GM21367 (cell line): ENCODE data around the gene SCYGR2.

Experiments
- ATAC-seq: cut with Tn5 transposase; IDR thresholded peaks from one replicate; pipeline ENCODE4 v1.9.1; 2021; ENCODE audit not compliant: unreplicated experiment

SCYGR2 gene

GRCh38 chr2:227612546-227613271 is 14.0 kb downstream of the SCYGR2 start:
- ATAC-seq, result no peak

- ATAC-seq, result no peak
Observed at GRCh38 chr2:227613272-227613660, 14.6 kb downstream of the SCYGR2 start.

DNA sequence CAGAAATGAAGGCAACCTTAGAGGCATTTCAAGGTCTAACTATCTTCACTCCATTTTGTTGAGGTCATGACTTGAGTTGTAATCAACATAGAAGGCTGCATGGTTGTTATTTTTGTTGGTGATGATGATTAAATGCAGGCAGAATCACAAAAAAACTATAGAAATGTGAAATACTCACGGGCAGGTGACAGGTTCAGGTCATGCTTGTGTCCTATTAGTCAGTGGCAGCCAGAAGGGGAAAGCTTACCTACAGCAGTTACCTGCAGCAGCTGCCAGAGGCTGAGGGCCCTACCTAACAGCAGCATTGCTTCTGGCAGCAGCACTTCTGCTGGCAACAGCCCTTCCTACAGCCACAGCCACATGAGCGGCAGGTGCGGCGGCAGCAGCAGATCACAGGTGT is 15.6 kb downstream of the SCYGR2 start:
- ATAC-seq, result no peak

DNA sequence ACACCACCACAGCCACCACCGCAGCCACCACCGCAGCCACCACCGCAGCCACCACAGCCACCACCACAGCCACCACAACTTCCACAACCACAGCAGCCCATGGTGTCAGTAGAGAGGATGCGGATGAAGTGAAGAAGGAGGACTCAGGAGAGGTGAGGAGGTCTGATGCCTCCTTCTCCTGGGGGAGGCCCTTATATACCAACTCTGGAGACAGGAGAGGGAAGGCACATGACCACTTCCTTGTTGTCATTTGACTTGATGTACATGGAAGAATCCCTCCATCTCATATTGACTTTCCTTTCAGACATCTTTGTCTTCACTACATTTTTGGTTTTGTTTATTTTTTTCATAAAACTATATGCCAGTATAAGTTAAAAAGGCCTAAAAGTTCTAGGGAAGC is 16.0 kb downstream of the SCYGR2 start, which contains the start of gene SCYGR3:
SCYGR3 (minus strand) TSS at position 101 of the 400 bp plus-strand sequence; CDS start at position 101, 0 bp downstream.
- ATAC-seq, result no peak

GRCh38 chr2:227615181-227615580 is 16.5 kb downstream of the SCYGR2 start:
- no peak for ATAC-seq

DNA sequence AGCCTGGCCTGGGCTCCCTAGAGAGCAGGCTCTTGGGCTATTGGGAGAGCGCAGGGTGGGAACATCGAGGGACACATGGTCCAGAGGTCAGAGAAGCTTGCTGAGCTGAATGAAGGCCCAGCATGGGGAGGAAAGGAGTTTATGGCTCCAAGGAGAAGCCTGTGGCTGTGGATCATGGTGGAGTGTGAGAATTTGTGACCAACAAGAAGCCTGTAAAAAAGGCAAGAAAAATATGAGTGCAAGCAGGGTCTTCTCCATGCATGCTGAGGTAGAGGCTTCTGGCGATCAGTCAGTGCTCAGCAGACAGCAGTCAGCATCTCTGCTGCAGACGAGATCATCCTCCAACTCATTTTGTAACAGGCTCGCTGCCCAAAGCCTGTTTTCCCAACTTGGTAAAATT is 17.2 kb downstream of the SCYGR2 start:
- no peak for ATAC-seq

DNA sequence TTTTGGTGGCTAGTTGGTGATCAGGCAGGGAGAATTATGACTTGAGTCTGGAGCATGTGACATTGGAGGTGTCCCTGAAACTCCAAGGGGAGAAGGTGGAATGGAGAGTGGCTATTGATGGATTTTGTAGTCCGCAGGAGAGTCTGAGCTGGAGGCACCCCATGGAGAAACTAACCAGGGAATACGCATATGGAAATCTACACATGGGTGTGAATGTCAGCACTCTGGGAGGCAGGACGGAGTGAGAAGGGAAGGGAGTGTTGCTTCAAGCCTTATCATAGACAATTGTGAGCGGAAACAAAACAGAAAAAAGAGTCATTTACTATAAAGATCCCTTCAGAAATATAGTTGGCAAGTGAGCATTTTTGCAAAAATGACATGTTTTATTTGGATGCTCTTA is 17.9 kb downstream of the SCYGR2 start:
- no peak for ATAC-seq

DNA sequence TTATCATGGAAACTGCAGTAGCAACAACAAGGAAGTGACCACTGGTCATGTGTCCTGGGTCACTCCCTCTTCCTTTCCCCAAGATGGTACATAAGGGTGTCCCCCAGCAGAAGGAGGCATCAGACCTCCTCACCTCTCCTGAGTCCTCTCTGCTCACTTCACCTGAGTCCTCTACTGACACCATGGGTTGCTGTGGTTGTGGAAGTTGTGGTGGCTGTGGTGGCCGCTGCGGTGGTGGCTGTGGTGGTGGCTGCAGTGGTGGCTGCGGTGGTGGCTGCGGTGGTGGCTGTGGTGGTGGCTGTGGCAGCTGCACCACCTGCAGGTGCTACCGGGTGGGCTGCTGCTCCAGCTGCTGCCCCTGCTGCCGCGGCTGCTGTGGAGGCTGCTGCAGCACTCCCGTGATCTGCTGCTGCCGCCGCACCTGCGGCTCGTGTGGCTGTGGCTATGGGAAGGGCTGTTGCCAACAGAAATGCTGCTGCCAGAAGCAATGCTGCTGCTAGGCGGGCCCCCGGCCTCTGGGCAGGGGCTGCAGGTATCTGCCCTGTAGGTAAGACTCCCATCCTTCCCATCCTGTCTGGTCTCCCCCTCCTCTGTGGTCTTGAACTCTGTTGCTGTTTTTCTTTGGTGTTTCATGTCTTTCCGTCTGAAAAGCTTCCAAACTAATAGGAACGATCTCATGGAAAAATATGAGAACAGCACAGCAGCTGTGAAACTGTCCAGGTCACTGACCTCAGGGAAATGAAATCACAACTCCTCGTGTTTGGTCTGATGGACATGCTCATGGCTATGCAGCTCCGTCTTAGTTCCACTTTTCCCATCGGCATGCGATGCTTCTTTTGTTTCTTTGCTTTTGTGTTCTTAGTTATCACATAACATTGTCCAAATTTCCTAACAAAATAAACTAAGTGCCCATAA is 18.9 kb downstream of the SCYGR2 start, which contains the start of gene SCYGR4:
SCYGR4 (plus strand) TSS at position 183 of the 915 bp plus-strand sequence; CDS start at position 183, 0 bp downstream.
- ATAC-seq, result no peak

DNA sequence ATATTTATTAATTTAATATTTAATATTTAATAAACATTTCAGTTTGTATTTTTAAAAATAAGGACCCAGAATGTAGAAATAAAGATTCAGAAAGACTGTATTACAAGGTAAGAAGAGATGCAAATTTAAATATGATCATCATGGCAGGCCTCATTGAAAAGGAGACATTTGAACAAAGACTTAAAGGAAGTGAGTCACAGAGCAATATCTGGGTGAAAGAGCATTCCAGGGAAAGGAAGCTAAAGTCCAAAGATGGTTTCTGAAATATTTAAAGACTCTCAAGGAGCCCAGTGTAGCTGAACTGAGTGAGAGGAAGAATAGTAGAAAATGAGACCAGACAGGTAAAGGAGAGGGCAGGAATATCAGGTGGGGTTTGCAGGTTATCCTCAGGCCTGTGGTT is 24.5 kb downstream of the SCYGR2 start:
- ATAC-seq, result no peak

- ATAC-seq, result no peak
Observed at GRCh38 chr2:227625420-227625819, 26.7 kb downstream of the SCYGR2 start.

GRCh38 chr2:227626580-227627151 is 28.0 kb downstream of the SCYGR2 start:
- ATAC-seq, result no peak

- ATAC-seq, result peak; percentile 98
Observed at GRCh38 chr2:227627769-227628168, 29.1 kb downstream of the SCYGR2 start.

GRCh38 chr2:227629435-227629834 is 30.7 kb downstream of the SCYGR2 start:
- ATAC-seq, result no peak

GRCh38 chr2:227630322-227630721 is 31.6 kb downstream of the SCYGR2 start:
- no peak for ATAC-seq

DNA sequence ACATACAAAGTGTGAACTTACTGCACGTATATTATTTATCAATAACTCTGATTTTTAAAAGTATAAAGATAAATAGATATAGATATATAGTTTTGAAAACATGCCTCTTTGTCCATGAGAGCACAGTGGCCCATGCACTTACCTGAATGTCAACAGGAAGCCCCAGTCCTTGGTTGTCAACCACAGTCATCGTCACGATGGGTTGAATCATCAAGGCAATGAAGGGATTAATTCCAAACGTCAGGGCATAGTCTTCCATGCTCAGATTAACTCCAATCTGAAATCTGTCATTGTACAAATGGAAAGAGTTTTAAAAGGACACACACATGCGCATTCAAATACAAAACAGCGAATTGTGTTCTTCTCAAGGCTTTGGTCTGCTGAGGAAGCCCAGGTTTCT is 34.1 kb downstream of the SCYGR2 start:
- ATAC-seq, result no peak

DNA sequence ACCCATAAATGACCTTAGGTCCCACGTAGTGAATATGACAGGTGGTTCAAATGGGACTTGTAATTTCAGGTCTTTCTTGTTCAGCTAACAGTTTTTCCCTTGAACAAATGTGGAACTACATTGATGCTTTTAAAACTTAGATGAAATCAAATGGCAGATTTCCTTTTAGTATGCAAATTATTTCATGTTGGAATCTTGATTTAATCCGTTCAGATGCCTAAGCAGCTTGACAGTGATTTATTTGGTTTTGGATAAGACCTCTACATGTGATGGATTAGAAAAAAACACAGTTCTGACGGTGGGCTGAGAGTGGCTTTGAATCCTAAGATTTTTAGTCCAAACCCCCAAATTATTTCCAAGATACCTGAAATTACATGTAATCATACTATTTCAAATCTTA is 35.5 kb downstream of the SCYGR2 start:
- no peak for ATAC-seq

DNA sequence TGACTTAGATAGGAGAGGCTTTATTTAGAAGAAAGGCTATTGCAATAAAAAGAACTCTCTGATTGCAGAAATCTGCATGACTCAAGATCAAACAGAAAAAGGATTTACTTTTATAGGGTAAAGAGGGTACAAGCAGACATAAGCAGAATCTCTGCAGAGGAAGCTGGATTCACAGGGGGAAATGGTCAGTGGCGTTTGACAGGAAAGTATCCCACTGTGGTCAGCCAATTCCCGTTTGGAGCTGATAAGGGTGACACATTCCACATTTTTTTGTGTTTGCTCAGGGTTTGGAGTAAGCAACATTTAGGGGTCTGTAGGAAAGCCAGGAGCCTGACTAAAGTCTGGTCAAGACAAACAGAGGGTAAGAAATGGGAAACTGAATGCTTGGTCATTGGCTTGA is 44.0 kb downstream of the SCYGR2 start:
- ATAC-seq, result no peak

- no peak for ATAC-seq
Observed at GRCh38 chr2:227643990-227644551, 45.4 kb downstream of the SCYGR2 start.
